PC-9 (cell line): ENCODE measurements around the gene CEP192.

ENCODE experiments used
- EZH2 ChIP-seq: fragments of 200-600 bp; sonication (generic); IDR thresholded peaks from 2 replicates; pipeline ENCODE4 v1.8.0; 2017; ENCODE audit warnings: antibody characterized with exemption, low read depth
- TF ChIP-seq, protein P1 (sequence below): fragments of 200-600 bp; sonication (generic); conservative IDR thresholded peaks from 2 replicates; pipeline ENCODE4 v1.6.1; 2017; ENCODE audit warnings: mixed run types, antibody characterized with exemption, mild to moderate bottlenecking, moderate library complexity

DNA sequence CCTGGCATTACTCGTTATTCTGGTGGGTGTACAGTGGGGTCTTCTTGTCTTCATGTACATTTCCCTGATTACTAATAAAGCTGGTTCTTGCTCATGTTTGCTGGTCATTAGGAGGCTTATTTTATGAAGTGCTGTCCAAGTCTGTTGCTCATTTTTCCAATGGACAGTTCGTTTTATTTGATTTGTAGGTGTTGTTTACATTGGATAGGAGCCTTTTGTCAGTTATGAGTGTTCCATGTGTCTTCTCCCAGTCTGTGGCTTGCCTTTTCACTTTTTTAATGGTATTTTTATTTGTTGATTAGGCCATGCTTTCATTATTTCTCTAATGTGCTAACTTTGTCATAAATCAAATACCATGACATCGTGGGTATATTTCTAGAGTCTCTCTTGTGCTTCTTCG, 51.9 kb downstream of the CEP192 start:
- TF ChIP-seq, protein P1, sequence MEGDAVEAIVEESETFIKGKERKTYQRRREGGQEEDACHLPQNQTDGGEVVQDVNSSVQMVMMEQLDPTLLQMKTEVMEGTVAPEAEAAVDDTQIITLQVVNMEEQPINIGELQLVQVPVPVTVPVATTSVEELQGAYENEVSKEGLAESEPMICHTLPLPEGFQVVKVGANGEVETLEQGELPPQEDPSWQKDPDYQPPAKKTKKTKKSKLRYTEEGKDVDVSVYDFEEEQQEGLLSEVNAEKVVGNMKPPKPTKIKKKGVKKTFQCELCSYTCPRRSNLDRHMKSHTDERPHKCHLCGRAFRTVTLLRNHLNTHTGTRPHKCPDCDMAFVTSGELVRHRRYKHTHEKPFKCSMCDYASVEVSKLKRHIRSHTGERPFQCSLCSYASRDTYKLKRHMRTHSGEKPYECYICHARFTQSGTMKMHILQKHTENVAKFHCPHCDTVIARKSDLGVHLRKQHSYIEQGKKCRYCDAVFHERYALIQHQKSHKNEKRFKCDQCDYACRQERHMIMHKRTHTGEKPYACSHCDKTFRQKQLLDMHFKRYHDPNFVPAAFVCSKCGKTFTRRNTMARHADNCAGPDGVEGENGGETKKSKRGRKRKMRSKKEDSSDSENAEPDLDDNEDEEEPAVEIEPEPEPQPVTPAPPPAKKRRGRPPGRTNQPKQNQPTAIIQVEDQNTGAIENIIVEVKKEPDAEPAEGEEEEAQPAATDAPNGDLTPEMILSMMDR: no peak
- TF ChIP-seq EZH2: no peak
